Anterior cingulate cortex (tissue), 58 donors: Measurements from ENCODE around the gene NDUFB11.

Source experiments
- DNase-seq, 58 donors: peaks; one replicate each; lab custom pipeline; 2025; lab: John Stamatoyannopoulos, UW

The NDUFB11 gene

DNA sequence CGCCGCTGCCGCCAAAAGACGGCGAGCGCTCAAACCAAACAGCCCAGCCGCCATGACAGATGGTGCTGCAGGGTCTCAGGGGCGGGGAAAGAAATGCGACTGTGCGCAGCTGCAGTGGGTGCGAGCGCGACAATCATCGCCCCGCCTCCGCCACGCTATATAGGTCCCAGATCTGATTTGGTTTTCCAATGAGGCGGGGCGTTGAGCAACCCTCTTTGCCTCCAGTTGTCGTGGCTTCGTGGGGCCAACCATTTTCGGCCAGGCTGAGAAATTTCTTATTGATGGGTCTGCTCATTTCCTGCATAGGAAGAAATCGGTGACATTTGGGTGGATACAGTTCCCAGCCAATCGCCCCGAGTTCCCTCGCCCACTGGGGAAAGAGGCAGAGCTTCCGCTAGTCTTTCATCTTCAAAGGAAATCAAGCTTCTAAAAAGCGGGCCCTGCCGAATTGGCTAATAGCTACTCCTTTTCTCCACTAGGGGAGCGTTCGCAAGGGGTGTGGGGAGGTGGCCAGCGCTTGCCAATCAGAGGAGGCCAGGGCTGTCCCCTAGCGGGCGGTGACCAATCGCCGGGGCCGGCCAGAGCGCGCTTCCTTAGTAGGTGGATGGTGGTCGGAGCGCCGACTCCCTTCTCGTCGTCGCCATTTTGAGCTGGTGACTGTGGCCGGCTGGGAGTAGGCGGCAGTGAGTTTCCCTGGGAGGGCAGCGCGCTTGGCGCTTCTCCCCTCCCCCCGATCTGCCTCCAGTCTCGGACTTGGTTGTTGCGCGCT is at the start of gene NDUFB11, which contains the start of gene RBM10:
Gene NDUFB11, minus strand, starts transcription at position 77 of the 769 bp plus-strand sequence. Its CDS starts 23 bp downstream, at position 54.
Gene RBM10, plus strand, starts transcription at position 596 of the 769 bp plus-strand sequence. CDS start 2,261 bp downstream, outside the sequence.
- peak; percentile 14 to 94 (median 86) for DNase-seq

- DNase-seq, result peak; percentile 24 to 100 (median 88)
Measured at GRCh38 chrX:47193475-47194193, 49.1 kb upstream of the NDUFB11 start, which contains the start of gene UBA1. Gene UBA1 (plus strand): TSS chrX:47193829. CDS start chrX:47198803, 4,974 bp downstream.

- DNase-seq, result no peak
Measured at GRCh38 chrX:47191806-47192401, 47.4 kb upstream of the NDUFB11 start.

DNA sequence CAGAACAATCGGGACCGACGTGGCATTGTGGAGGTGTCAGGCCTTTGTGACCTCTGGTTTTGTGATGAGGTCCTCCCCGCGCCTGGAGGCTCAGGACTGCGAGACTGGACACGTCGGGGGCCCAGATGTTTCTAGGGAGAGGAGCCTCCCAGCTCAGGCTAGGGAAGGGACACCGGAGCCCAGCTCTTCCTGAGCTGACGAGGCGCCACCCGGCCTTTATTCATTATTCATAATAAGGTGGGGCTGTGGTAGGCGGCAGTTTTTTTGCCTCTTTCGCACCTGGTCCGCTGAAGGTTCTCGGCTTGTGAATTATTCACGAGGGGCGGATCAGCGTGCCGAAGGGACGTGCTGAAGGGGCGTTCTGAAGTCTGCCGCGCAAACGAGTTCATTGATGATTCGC is 46.8 kb upstream of the NDUFB11 start:
- no peak for DNase-seq

GRCh38 chrX:47190445-47191269 is 46.2 kb upstream of the NDUFB11 start:
- peak; percentile 9 to 90 (median 79) for DNase-seq

- no peak for DNase-seq
Measured at GRCh38 chrX:47189906-47190305, 45.4 kb upstream of the NDUFB11 start.

DNA sequence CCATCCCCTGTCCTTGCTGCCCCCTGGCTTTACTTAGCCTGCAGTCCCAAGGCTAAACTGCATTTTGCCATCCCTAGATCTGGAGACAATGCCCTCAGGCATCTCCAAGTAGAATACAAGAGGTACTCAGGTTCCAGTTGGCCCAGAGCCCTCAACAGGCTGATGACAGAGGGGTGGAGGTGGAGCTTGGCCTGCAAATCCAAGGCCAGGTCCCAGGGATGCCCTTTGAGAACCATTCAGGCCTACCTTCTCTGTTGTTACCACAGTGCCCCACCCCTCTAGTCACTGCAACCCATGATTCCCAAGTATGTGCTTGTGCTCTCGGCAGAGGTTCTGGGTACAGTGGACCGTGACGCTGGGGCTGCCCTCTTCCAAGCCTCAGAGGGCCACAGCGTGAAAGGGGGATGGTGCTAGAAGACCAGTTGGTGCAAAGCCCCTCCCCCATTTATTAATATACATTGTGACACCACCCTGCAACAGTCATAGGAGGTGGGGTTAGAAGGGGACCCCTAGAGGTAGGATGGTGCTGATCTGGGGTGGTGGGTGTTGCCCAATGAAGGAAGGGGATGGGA is 42.7 kb upstream of the NDUFB11 start:
- no peak for DNase-seq

DNA sequence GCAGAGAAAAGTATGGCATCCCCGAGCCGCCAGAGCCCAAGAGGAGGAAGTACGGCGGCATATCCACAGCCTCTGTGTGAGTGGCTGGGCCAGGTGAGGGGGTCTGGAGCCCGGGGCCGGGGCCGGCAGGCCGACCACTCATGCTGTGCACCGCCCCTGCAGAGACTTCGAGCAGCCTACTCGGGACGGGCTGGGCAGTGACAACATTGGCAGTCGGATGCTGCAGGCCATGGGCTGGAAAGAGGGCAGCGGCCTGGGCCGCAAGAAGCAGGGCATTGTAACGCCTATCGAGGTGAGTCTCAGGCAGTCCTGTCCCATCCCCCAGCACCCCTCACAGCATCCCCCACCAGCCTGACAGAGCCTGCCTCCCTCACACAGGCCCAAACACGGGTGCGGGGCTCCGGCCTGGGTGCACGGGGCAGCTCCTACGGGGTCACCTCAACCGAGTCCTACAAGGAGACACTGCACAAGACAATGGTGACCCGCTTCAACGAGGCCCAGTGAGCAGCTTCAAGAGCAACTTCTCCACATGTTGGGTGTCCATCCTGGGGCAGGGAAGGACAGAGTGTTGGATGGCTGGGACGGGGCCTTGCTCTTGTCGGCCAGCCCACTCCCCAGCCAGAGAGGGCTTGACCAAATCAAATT is 41.7 kb upstream of the NDUFB11 start:
- DNase-seq, result no peak

DNA sequence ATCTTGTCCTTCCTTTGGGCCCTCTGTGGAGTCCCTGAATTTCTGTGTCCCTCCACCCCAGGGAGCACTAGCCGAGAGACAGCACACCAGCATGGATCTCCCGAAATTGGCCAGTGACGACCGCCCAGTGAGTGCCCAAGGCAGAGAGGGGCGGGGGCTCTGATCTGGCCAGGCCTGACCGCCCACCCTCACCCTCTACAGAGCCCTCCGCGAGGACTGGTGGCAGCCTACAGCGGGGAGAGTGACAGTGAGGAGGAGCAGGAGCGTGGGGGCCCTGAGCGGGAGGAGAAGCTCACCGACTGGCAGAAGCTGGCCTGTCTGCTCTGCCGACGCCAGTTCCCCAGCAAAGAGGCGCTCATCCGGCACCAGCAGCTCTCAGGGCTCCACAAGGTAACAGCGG is 40.7 kb upstream of the NDUFB11 start:
- DNase-seq, result no peak

DNA sequence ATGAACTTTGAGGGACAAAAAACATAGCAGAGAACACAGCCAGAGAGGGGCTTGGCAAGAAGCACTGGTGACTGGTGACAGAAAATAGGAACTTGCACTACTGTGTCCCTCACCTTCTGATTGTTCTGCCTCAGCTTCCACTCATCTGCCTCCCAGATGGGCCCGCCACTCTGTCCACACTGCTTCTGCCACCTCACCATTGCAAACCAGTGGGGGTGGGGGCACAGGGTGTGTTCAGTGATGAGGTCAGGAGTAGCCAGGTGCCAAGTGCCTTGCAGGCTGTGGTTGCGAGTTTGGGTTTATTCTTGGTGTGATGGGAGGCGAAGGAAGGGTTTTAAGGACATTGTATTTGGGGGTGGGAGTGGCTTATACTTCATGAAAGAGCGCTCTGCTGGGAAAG is 40.0 kb upstream of the NDUFB11 start:
- no peak for DNase-seq

DNA sequence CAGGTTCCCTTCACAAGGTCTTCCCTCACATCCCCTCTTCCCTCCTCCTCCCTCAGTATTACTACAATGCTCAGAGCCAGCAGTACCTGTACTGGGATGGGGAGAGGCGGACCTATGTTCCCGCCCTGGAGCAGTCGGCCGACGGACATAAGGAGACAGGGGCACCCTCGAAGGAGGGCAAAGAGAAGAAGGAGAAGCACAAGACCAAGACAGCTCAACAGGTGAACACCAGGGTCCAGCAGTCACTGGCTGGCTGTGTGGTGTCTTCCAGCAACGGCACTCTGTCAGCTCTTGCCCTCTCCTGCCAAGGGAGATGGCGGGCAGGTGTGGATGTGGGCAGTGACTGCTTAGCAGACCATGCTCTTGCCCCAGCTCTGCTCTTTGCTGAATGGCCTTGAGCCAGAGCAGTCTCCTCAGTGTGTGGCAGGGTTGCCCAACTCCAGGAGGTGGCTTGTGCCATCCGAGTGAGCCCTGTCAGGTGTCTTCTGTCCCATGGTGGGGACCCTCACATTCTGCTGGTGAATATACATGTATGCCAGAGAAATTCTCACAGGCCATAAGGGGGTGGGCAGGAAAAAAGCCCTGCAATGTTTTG is 37.7 kb upstream of the NDUFB11 start:
- DNase-seq, result no peak

- DNase-seq, result no peak
Measured at GRCh38 chrX:47181301-47181700, 36.8 kb upstream of the NDUFB11 start.

- no peak for DNase-seq
Measured at GRCh38 chrX:47180346-47180745, 35.8 kb upstream of the NDUFB11 start.

DNA sequence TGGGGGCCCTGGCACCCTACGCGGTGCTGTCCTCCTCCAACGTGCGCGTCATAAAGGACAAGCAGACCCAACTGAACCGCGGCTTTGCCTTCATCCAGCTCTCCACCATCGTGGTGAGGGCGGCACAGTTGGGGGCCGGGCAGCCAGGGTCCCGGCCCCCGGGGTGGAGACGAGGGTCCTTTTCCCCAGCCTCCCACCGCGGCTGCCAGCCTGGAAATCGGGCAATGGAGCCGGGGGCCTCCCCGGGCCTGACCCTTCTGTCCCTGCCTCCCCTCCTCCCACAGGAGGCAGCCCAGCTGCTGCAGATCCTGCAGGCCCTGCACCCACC is 35.4 kb upstream of the NDUFB11 start:
- DNase-seq, result no peak

DNA sequence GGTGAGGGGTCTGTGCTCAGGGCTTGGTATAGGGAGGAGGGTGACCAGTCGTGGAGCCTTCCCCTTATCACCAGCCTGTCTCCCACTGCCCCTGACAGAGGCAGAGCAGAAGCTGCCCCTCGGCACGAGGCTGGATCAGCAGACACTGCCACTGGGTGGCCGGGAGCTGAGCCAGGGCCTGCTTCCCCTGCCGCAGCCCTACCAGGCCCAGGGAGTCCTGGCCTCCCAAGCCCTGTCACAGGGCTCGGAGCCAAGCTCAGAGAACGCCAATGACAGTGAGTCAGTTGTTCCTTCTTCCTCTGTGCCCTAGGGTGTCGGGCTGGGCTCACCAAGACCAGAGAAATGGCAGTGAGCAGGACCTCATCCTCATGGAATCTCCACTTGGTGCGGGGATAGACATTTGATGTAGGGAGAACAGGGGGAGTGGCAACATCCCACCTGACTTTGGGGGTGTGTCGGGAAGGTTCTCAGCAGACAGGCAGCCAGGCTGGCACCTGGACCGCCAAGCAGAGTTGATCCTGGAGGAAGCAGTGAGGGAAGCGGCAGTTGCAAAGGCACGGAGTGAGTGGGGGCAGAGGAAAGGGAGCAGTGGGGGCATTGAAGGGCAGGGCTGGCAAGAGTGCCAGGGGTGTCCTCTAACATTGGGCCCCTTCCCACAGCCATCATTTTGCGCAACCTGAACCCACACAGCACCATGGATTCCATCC is 34.9 kb upstream of the NDUFB11 start:
- DNase-seq, result peak in 43 of 58 donors; percentile 2 to 69 (median 30)

DNA sequence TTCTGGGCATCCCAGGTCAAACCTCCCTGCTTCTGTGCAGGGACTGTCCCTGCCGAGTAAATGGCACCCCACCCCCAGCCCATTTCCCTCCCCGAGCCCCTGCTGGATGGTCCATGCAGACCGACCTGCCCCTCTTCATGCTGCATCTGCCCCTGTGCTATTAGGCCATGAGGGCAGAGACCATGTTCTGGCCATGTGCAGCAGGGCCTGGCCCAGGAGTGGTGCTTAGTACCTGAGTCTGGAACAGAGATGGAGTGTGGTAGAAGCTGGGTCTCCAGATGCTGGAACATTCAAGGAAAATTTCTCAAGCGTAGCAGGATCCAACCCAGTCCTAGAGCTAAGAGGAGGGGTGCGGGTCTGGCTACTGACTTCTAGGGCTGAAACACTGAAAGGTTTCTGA is 33.8 kb upstream of the NDUFB11 start:
- DNase-seq, result no peak

GRCh38 chrX:47177079-47177478 is 32.6 kb upstream of the NDUFB11 start:
- DNase-seq, result no peak

DNA sequence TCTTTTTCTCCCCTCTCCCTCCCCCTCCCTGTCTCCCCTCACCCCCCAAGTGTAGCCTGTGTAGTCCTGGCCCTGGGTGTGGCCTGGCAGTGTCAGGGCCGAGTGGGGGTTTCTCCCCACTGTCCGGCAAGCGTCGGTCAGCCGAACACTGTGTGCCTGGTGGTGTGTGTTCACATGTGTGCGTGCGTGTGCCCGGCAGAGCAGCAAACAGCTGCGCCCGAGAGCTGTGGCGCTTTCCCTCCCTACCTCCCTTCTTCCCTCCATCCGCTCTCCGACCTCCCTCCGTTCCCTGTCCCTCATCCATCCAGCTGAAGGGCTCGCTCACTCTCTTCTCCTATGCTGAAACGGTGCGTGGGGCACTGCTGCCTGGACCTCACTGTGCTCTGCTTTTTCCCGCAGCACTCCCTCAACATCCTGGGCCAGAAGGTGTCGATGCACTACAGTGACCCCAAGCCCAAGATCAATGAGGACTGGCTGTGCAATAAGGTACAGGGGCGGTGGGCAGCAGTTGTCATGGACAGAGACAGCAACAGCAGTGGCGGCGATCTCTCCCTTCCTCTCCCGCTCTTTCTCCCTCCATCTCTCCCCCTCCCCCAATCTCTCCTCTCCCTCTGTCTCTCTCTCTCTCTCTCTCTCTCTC is 31.7 kb upstream of the NDUFB11 start:
- DNase-seq, result no peak
